OCI-LY3 (cell line): ENCODE measurements around the gene TBCK.

ENCODE experiments used
- EZH2phosphoT487 ChIP-seq: fragments of 200-600 bp; shearing (Covaris generic); IDR thresholded peaks from 2 replicates; pipeline ENCODE4 v1.6.1; 2018; ENCODE audit warnings: antibody characterized with exemption, mixed run types, low read depth
- TF ChIP-seq, protein P1 (sequence below): fragments of 200-600, 300-600 bp; sonication (generic); IDR thresholded peaks from 2 replicates; pipeline ENCODE4 v1.5.1; 2014; ENCODE audit warnings: antibody characterized with exemption, low read length, low read depth

DNA sequence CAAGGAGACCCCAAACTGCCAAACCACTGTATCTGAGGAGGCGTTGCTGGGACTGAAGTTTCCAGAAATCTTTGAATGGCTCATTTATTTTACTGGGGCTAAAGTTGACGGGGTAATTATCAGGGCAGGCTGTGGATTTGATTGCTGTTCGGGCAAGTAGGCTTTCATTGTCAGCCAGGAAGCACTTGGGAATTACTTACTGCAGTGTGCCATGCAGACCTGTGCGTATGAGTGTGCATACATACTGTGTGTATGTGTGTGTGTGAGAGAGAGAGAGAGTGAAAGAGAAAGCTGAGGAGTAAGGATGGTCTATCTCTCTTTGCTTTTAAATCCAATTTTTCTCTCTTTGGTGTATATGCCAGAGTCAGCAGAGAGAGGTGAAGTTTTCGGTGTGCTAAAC, 298.0 kb downstream of the TBCK start:
- TF ChIP-seq, protein P1, sequence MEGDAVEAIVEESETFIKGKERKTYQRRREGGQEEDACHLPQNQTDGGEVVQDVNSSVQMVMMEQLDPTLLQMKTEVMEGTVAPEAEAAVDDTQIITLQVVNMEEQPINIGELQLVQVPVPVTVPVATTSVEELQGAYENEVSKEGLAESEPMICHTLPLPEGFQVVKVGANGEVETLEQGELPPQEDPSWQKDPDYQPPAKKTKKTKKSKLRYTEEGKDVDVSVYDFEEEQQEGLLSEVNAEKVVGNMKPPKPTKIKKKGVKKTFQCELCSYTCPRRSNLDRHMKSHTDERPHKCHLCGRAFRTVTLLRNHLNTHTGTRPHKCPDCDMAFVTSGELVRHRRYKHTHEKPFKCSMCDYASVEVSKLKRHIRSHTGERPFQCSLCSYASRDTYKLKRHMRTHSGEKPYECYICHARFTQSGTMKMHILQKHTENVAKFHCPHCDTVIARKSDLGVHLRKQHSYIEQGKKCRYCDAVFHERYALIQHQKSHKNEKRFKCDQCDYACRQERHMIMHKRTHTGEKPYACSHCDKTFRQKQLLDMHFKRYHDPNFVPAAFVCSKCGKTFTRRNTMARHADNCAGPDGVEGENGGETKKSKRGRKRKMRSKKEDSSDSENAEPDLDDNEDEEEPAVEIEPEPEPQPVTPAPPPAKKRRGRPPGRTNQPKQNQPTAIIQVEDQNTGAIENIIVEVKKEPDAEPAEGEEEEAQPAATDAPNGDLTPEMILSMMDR = no peak
- TF ChIP-seq EZH2phosphoT487 = no peak
